GM21381 (cell line): Measurements from ENCODE around the gene MAP3K5.
A peak's percentile ranks its signal among the peaks of the same experiment; 100 is the strongest.

Source experiments
- ATAC-seq: cut with Tn5 transposase; IDR thresholded peaks from one replicate; pipeline ENCODE4 v1.9.1; 2021; ENCODE audit warnings: mild to moderate bottlenecking, moderate library complexity; ENCODE audit not compliant: unreplicated experiment

MAP3K5 gene

GRCh38 chr6:136655239-136656014, 136.8 kb downstream of the MAP3K5 start:
- no peak for ATAC-seq

GRCh38 chr6:136654086-136654485, 138.2 kb downstream of the MAP3K5 start:
- ATAC-seq = no peak

GRCh38 chr6:136652656-136653055, 139.6 kb downstream of the MAP3K5 start:
- ATAC-seq = no peak

GRCh38 chr6:136651982-136652381, 140.3 kb downstream of the MAP3K5 start:
- no peak for ATAC-seq

GRCh38 chr6:136647363-136647852, 144.9 kb downstream of the MAP3K5 start:
- ATAC-seq = peak; percentile 70

- ATAC-seq = no peak
Measured at GRCh38 chr6:136646377-136646776, 145.9 kb downstream of the MAP3K5 start.

GRCh38 chr6:136644597-136644952, 147.7 kb downstream of the MAP3K5 start:
- ATAC-seq = no peak

- ATAC-seq = no peak
Measured at GRCh38 chr6:136643850-136644596, 148.3 kb downstream of the MAP3K5 start.

- no peak for ATAC-seq
Measured at GRCh38 chr6:136641873-136642465, 150.3 kb downstream of the MAP3K5 start.

- ATAC-seq = no peak
Measured at GRCh38 chr6:136641166-136641565, 151.1 kb downstream of the MAP3K5 start.

- no peak for ATAC-seq
Measured at GRCh38 chr6:136640132-136640915, 152.0 kb downstream of the MAP3K5 start.

GRCh38 chr6:136639702-136640101, 152.6 kb downstream of the MAP3K5 start:
- ATAC-seq = no peak

- no peak for ATAC-seq
Measured at GRCh38 chr6:136635615-136636014, 156.7 kb downstream of the MAP3K5 start.

- ATAC-seq = no peak
Measured at GRCh38 chr6:136633355-136633754, 158.9 kb downstream of the MAP3K5 start.

GRCh38 chr6:136628996-136629395, 163.3 kb downstream of the MAP3K5 start:
- ATAC-seq = no peak

- no peak for ATAC-seq
Measured at GRCh38 chr6:136627191-136627590, 165.1 kb downstream of the MAP3K5 start.

GRCh38 chr6:136625293-136625692, 167.0 kb downstream of the MAP3K5 start:
- ATAC-seq = no peak

- ATAC-seq = no peak
Measured at GRCh38 chr6:136624347-136624746, 167.9 kb downstream of the MAP3K5 start.

- no peak for ATAC-seq
Measured at GRCh38 chr6:136618086-136618485, 174.2 kb downstream of the MAP3K5 start.

GRCh38 chr6:136616527-136616926, 175.8 kb downstream of the MAP3K5 start:
- ATAC-seq = no peak

GRCh38 chr6:136614994-136615393, 177.3 kb downstream of the MAP3K5 start:
- no peak for ATAC-seq
